Forelimb muscle (tissue), 1 donor: ENCODE results near the gene TMEM54. TPM values are rescaled to one million over a fixed set of nuclear protein-coding genes. Genes with fewer than 3 reads are reported as not detected.

Experiments used
- DNase-seq: peaks from one replicate; pipeline ENCODE4 v3.0.0-alpha.2; 2013; ENCODE audit warnings: low read depth
- polyA plus RNA-seq: library from polyadenylated mRNA; unstranded; fragments of 120-200 nt; gene quantifications from one replicate; pipeline ENCODE4 v1.2.1, GENCODE V29; 2013; ENCODE audit not compliant: insufficient read length

The TMEM54 gene
- polyA plus RNA-seq, 1 donor, result 3.7 TPM

DNA sequence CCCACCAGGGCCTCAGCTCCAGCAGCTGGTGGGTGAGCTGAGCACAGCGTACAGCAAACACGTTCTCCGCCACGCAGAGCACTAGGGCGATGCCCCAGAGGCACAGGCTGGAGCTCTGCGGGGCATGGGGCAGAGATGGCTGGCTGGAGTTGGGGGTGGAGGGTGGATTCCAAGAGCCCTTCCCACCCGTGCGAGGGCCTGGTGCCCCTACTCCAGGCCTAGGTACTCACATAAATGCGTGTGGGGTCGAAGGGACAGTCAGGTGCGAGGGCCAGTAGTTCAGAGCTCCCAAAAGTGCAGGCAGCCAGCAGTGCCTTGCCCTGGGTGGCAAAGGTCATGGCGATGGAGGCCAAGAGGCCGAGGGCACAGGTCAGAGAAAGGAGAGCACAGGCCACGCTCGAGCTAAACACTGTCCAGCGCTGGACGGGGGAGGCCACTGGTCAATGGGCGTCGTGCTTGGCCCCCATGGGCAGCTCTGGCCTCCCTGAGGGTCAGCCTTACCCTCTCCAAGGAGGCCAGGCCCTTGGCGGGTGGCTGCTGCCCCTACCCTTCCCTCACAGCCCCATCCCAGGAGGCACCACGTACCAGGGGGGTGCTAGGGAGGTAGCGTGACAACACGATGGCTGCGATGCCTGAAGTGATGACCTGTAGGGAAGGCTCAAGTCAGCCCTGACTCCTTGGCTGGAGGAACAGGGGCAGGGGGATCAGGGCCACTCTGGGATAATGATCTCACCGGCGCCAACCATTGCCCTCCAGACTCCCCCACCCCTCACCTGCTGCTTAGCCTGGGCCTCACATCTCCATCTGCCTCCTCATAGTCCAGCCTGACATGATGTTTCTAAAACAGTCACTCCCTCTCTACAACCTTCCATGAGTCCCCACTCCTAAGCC is 5.6 kb downstream of the TMEM54 start:
- DNase-seq, result no peak

DNA sequence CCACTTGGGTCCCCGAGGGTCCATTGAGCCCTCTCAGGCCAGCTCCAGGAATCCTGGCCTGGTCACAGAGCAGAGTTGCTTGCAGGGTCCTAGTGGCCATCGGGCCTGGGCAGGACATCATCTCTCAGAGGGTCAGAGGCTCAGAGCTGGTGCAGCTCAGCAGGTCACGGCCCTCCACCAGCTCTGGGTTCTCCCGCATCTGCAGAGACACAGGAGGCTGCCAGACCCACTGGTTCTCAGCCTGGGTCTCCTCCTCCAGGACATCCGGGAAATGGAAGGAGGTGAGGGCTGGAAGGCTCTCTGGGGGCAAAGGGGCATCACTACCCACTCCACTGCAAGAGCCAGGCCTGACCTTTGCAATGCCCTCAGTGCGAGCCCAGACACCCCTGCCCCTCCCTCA is 6.5 kb downstream of the TMEM54 start:
- DNase-seq, result no peak

DNA sequence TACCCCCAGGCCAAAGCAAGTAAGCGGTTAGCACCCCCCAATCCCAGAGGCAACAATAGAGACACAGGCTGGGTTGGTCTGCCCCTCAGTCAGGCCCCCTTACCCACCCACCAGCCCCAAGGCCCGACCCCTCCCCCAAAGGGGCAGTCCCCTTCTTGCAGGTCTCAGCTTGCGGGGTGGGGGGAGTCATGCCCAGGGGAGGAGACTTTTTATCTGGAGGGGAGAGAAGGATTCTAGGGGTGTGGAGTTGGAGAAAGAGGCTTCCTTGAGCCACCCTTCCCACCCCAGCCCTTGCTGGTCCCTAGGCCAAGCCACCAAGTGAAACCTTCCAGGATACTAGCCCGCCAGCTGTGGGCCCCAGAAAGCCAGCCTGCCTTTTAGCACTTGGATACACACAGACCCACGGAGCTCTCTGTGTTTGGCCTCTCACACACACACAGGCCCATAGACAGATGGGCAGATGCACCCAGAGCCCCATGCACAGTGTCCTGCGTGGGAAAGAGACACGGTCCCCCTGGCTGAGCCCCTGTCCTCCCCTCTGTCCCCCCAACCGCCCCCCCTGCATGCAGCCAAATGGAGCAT is 7.1 kb downstream of the TMEM54 start:
- no peak for DNase-seq

DNA sequence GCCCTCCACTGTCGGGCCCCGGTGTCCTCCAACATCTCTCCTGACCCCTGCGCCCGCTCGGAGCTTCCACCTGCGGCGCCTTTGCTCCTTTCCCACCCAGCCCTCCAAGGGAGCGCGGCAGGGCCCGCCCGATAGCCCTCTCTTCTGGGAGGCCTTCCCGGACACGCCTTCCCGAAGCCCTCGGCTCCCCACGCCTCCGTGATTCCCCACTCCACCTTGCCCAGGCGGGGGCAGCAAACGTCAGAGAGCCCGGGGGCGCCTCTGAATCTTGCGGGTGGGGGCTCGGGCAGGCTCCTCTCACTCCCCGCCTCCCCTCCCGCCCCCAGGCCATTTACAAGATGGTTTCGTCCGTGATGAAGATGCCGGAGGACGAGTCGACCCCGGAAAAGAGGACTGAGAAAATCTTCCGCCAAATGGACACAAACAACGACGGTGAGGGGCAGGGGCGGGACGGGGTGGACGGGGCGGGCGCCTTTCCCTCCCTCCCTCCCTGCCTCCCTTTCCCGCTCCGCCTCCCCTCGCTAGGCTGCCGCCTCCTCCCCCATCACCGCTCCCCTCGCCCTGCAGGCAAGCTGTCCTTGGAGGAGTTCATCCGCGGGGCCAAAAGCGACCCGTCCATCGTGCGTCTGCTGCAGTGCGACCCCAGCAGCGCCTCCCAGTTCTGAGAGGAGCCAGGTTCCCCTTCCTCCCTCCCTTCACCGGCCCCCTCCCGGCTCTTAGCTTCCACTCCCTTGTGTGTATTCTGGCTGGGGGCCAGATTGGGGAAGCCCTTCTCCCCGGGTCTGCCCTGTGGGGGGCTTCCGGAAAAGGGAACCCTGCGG is 7.8 kb downstream of the TMEM54 start:
- DNase-seq, result no peak

DNA sequence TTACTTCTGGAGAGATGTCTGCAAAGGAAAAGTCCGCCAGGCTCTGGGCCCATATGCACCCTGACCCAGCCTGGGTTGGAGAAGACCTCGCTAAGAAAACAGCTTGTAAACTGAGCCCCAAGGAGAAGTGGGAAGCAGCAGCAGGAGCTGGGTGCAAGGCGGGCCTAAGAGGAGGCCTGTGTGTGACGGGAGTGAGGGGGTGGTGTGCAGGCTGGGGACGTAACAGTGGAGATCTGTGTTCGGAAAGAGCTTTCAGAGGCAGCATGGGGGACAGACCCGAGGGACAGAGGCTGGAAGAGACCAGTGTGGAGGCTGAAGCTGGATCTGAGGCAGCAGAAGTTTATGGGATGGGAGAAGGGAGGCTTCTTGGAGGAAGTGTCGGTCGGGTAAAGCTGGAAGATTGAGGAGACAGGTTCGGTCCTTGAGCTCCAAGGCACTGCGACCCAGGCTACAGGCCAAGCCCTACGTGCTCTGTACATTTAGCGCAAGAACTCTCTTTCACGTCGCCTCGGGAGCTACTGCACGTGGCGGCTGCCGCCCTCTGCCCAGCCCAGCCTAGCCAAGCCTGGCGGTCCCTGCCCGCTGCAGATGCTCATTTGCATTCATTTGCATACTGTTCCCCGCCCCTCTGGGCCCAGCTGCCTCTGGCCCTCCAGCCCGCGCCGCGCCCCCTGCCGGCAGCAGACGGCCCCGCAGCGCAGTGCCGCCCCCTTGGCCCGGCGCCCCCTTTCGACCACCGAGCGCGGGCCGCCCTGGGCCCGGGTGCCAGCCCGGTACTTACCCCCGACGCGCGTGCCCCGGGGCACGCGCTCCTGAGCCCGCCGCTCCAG is 8.6 kb downstream of the TMEM54 start:
- no peak for DNase-seq

DNA sequence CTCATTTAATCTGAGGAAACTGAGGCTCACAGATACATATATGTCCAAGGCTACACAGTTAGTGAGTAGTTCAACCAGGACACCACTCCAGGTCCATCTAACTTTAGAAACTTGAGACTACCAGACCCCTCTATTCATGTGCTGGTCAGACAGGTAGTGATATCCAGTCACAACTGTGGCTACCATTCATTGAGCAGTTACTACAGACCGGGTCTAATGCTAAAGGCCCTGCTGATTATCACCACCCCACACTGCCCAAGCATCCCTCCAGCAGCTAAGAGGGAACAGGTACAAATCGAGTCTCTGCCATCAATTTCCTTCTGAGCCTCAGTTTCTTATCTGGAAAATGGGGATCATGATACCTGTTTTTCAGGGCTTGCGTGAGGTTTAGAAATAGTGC is 9.6 kb downstream of the TMEM54 start:
- DNase-seq, result no peak

DNA sequence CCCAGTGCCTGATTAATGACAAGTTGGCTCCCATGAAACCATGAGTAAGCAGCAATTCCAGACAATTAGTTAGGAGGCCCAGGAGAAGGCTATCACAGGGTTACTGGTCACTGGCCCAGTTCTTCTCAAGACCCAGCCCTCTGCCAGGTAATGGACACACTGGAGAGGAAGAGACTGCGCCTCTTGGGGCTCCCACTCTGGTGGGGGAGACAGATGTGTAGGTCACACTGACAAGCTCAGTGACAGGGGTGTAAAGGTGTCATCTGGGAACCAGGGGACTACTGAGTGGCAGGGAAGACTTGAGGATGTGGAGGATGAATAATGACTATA is 10.0 kb downstream of the TMEM54 start:
- no peak for DNase-seq

DNA sequence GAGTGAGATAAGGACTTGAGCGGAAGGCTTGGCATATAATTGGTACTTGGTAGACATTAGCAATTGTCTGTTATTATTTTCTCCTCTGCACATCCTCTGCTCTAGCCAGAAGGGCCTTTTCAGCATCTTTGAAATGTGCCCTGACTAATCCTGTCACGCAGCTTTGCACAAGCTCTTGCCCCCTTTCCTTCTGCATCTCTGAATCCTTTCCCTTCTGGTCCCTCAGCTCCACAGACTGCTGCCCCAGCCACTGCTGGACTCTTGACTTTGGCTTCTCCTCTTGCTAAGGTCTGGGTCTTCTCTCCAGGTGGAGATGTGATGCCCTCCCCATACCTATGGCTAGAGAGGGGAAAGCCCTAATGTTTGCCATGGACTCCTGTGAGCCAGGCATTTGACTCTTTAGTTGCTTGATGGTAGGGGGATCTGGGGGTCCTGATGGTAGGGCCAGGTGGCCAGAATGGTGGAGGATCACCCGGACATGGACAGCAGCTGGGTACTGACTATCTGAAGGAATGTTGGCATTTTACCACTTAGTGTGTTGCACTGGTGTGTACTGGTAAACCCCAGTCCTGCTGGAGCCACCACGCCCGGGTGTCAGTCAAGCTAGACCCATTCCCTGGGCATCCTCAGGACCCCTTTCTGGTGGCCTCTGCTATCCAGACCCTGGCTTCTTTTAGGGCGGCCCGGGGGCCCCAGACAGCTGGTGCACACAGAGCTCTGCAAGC is 10.5 kb downstream of the TMEM54 start:
- no peak for DNase-seq

DNA sequence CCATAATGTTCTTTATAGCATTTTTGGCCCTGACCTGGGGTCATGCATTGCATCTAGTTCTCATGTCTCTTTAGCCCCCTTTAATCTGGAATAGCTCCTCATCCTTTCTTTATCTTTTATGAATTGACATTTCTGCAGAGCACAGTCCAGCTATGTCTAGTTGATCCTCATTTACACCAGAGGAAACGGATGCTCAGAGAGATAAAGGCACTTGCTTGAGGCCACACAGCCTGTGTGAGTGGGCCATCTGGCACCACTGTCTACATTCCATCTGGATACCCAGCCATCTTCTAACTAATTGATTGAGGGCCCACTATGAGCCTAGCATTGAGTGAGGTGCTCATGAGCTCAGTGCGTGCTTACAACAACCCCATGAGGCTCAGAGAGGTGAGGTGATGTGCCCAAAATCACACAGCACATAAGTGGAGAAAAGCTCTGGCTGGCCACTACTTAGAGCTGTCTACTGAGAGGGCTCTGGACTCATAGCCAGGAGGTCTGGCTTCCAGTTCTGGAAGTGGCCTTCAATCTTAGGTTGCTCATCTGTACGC is 11.4 kb downstream of the TMEM54 start:
- DNase-seq, result no peak

DNA sequence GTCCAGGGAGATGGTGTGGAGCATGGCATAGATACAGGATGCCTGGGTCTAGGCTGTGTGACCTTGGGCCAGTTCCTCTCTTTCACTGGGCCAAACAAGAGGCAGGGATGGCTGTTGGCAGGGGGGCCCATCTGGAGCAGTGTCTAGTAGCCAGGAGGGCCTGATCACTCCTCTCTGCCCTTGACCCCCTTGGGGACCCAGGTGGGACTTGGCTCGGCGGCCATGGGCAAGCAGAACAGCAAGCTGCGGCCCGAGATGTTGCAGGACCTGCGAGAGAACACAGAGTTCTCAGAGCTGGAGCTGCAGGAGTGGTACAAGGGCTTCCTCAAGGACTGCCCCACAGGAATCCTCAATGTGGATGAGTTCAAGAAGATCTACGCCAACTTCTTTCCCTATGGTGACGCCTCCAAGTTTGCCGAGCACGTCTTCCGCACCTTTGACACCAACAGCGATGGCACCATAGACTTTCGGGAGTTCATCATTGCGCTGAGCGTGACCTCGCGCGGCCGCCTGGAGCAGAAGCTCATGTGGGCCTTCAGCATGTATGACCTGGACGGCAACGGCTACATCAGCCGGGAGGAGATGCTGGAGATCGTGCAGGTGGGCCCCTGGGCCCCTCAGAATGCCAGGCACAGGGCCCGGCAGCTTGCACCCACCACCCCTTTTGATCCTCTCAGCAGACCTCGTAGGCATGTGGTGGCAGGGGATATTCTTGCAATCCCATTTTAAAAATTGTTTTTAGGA is 12.3 kb downstream of the TMEM54 start:
- no peak for DNase-seq

DNA sequence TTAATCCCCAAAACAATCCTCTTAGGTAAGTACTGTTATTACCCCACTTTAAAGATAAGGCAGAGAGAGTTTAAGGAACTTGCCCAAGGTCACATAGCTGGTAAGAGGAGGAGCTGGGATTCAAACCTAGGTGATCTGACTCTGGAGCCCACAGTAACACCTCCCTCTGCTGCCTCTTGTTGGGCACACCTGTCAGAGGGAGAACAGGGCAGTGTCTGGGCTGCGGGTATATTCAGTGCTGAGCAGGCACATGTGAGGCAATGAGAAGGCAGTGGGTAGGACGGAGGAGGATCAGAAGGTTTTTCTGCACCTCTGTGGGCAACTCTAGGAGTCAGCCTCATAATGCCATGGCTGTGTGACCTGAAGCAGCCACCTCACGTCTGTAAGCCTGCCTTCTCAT is 13.1 kb downstream of the TMEM54 start:
- DNase-seq, result no peak

DNA sequence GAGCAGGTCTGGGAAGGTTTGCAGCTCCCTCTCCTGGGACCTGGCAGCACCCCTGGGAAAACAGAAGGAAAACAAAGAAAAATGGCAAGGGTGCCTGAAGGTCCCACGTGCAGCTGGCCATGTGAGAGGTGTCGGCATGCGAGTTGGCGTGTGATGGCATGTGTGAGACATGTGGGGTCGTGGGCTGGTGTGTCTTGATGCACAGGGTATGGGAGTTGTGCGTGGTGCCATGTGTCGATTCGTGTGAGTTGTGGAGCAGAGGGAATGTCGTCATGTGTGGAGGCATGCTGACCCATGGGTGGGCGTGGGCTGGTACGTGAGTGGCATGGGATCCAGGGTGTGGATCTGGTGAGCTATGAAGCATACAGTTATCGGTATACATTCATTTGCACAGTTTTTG is 13.6 kb downstream of the TMEM54 start:
- no peak for DNase-seq

DNA sequence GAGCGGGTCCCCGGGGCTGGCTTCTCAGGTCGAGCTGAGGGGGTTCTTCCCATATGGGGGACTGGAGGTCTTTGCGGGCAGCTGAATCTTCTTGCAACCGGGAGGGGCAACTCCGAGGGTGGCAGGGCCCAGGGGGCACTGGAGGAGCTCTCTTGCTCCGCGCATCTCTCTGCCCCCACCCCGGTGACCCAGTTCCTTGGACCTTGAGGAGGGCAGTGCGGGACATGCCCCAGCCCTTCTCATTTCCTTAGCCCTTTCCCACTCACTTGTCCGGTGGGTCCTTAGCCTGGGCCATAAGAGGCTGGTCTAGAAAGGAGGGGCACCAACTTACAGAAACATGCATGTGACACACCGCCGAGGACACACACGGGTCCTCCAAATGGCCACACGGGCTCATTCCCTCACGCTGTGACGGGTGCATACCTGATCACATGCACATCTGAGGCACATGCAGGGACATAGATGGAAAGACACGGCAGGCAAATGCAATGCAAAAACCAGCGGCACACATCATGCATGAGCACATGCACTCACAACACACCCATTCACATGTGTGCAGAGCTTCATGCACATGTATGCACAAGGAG is 14.3 kb downstream of the TMEM54 start:
- no peak for DNase-seq

DNA sequence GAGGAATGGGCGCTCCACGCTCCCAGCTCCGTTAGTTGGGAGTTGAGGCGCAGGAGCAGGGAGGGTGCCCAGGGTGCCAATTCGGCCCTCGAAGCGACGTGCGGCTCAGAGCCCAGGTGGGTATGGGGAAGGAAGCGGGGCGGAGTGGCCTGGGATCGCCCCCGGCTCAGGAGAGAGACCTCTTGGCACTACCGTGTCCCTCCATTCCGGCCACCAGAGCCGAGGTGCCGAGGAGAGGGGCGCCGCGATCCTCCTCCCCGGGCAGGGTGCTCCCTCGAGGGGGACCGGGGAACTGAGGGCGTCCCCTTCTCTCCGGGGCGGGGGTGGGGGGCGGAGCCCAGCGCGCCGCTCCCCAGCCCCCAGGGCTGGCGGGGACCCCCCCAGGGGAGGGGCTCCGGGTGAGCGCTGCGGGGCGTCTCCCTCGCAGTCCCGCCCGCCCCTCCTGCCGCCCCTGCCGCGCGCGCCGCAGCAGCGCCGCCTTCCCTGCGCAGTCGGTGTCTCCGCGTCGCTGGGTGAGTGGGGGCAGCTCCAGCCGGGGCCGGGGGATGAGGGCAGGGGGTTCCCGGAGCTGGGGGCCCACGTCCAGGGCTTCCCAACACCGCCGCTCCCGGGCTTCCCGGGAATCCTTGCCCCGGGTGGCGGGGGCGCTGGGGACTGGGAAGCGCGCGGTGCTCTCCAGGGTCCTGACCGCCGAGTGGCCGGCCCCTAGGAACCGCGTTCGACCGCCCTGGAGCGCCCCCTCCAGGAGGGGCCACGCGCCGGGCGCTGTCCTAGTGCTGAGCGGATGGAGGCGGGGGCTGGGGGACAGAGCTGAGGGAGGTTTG is 15.0 kb downstream of the TMEM54 start, which contains the start of gene HPCA:
HPCA (plus strand) TSS at position 488 of the 824 bp plus-strand sequence. CDS start 2,408 bp downstream, outside the sequence.
- no peak for DNase-seq

DNA sequence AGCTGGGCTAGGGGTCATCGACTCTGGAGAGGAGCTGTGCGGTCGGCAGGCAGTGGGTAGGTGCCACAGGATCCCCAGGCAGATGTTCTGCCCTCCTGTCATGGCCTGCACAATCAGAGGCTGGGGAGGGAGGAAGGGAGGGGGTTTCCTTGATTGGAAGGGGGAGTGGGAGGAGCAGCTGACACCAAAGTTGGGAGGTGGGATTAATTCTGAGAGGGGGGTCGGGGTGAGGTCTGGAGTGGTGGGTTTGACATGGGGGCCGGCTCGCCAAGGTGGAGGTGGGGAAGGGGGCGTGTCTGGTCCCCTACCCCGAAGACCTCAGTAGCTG is 15.5 kb downstream of the TMEM54 start:
- no peak for DNase-seq

DNA sequence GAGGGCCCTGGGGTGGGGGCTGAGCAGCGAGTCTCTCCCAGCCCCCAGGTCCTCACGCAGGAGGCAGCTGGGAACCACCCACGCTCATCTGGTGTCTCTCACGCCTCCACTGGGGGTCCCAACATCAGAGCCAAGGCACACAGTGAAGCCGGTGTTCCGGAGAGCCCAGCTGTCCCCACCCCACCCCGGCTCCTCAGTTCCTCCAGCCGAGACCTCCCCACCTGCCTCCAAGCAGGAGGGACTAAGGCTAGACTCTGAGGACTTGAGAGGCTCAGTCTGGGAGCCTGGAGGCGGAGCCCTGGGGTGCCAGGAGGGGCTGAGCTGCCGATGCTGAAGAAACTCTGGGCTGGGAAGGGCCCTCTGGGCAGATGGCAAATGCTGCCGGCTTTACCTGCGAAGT is 16.5 kb downstream of the TMEM54 start:
- DNase-seq, result no peak

DNA sequence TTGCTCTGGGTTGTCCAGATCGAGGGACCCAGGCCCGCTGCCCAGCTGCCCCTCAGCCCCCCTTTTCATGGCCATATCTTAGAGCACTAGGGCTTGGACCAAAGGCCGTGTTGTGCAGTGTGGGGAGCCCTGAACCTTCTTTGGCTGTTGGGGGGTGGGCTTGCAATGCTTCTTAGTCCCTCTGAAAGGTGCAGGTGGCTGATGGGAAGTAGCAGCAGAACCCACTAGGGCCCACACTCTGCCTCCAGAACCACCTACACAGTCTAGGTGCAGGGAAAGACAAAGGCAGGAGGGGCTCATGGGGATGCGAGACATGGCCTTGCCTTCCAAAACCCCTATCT is 17.2 kb downstream of the TMEM54 start:
- no peak for DNase-seq

DNA sequence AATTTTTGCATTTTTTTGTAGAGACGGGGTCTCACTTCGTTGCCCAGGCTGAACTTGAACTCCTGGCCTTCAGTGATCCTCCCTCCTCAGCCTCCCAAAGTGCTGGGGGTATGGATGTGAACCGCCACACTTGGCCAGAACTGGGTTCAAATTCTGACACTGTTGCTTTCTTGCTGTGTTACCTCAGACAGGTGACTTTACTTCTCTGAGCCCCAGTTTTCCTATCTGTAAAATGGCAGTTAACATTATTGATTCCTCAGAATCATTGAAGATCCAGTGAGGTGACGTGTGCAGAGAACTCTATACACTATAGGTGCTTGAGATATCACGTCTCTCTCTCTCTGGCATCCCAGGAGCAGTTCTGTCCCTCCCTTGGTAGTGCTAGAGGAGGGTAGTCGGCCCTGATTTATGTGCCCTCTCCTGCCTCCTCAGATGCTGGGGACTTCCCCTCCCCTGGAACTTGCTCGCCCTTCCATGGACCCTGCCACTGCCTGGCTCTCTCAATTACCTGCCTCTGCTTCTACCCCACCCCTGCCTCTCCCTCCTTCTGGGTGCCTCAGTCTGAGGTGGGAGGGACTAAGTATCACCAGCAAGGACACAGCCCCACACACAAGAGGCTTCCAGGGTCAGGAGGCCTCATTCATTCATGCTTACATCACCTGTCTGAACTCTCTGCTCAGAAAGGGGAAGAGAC is 17.7 kb downstream of the TMEM54 start:
- no peak for DNase-seq
